HG03280 (cell line): ENCODE measurements around the gene ADAM10.
"Not testable (repeated sequence)": the region's sequence is repeated elsewhere in the genome, so short reads cannot be mapped to it uniquely, and the experiment has no call there.

ENCODE experiments used
- ATAC-seq: cut with Tn5 transposase; IDR thresholded peaks from one replicate; pipeline ENCODE4 v1.9.1; 2021; ENCODE audit warnings: mild to moderate bottlenecking, moderate library complexity; ENCODE audit not compliant: unreplicated experiment

ADAM10 gene

GRCh38 chr15:58677426-58677825 lies 72.1 kb downstream of the ADAM10 start:
- ATAC-seq, result no peak

- no peak for ATAC-seq
These were observed 72.7 kb downstream of the ADAM10 start for GRCh38 chr15:58676766-58677165.

GRCh38 chr15:58671186-58671585 lies 78.3 kb downstream of the ADAM10 start:
- no peak for ATAC-seq

GRCh38 chr15:58669108-58669507 lies 80.4 kb downstream of the ADAM10 start:
- ATAC-seq, result no peak

DNA sequence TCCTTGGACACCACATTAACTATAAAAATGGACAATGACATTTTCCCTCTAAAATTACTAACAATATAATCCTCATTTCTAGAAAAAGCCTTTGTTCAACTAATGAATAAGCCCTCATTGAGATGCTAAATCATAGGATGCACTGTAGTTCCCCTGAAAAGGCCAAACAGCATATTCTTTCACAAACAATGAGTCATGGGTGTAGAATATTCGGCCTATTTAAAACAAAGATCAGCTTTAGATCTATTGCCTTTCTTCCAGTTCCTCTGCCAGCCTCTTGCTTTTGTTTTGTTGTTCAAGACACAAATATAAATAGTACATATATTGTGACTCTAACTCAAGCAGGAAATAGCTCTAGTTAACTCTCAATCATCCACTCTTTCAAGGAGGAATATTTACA lies 82.5 kb downstream of the ADAM10 start:
- ATAC-seq, result no peak

DNA sequence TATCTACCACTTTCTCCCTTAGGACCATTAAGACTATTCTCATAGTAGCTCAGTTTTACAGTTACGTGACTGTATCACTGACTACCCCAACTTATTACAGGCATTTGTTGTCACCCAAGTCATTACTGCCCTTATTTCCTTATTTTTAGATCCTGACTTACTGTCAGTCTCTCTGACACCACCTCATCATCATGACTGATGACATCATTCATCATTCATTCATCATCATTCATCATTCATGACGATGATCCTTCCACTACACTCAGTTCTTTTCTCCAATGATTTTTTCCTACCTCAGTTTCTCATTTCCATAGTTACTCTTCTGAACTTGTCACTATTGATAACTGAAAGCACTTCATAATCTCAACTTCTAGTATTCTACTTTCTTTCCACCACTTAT lies 83.8 kb downstream of the ADAM10 start:
- no peak for ATAC-seq

DNA sequence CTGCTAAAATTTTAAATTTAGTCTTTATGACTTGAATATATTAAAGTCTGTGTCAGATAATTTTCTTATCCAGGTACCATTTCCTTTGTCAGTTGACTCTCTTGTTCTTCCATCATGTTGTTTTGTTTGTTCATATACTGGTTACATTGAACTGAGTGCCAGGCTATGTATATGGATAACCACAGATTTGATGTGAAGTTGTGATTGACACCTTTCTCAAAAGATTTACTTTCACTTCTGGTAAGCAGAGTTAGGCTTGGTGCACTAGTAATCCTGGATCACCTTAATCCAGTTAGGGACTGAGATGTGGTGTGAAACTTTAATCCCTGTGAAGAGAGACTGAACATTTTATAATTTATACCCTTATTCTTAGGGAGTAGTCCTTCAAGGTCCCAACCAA lies 99.4 kb downstream of the ADAM10 start:
- no peak for ATAC-seq

DNA sequence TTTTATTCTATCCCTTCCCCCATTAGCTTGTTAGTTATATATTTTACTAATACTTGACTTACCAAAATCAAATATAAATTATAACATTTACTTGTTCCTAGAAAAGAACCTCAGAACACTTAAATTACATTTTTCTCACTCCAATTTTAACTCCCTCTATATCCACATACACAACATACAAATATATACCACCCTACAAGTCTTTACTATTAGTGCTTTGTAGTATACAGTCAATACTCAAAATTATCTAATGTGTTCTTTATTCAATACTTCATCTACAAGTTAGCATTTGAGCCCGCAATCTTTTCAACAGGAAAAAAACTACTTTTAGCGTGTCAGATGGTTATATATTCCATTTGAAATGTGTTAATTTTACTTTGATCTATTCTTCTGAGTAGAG lies 100.3 kb downstream of the ADAM10 start:
- ATAC-seq, result no peak

GRCh38 chr15:58643996-58644395 lies 105.5 kb downstream of the ADAM10 start:
- ATAC-seq, result no peak

DNA sequence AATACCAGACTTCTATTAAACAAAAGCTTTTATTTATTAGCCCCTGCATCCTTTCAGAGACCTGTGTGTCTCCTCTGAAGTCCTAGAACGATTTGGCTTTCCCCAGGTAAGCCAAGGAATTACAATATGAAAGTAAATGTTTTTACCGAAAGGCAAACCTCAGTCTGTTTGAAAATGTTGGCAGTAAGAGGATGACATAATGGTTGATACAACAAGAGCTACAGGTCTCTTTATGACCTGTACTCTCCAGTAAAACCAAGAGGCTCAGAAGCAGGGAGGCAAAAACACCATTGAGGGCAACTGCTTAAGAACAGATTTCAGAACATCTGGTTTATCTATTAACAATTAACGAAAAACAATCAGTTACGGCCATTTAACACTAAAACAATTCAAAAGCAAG lies 107.8 kb downstream of the ADAM10 start:
- ATAC-seq, result no peak

DNA sequence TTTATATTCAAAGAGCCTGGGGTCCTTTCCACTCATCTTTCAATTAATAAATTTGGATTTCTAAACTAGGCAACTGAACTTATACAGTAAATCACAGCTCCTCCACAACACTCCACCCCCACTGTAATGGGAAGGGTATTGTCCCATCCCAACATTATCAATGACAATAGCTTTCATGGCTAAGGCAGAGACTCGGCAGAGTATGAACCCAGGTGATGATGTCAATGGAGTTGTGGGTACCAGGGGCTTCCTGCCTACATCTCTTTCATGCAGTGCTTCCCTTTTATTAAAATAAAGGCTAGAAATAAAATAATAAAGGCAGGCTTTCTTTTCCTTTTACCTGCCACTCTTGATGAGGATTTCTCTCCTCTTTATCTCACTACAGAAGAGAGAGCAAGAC lies 109.5 kb downstream of the ADAM10 start:
- ATAC-seq, result no peak

GRCh38 chr15:58639002-58639756 lies 110.3 kb downstream of the ADAM10 start:
- no peak for ATAC-seq

DNA sequence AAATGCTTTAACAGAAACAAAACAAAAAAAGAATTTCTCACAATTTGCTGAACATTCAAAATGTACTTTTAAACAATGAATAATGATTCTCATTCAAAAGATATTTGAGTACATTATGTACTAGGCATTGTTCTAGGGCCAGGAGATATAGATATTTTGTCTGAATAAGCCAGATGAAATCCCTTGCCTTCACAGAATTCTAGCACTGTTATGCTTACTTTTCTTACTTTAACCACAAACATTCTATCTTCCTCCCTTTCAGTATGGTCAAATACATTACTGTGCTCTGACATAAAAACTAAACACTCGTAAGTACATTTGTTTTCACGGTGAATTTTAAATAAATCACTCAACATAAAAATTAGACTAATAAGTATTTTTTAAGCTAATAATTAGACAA lies 116.7 kb downstream of the ADAM10 start:
- ATAC-seq, result no peak

DNA sequence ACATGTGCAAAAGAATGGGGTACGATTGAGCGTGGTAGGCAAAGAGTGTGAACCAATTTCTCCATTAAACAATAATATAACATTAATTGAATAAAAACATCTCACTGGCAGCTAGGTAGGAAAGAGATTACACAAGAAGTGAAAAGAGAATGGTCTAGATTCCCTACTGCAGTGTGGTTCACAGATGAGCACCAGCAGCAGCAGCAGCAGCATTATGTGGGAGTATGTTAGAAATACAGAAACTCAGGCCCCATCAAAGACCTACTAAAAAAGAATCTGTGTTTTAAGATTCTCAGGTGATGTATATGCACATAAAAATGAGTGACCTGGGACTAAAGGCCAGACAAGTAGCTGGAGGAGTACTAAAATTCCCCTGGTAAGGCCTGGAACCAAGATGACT lies 118.2 kb downstream of the ADAM10 start:
- ATAC-seq, result no peak

DNA sequence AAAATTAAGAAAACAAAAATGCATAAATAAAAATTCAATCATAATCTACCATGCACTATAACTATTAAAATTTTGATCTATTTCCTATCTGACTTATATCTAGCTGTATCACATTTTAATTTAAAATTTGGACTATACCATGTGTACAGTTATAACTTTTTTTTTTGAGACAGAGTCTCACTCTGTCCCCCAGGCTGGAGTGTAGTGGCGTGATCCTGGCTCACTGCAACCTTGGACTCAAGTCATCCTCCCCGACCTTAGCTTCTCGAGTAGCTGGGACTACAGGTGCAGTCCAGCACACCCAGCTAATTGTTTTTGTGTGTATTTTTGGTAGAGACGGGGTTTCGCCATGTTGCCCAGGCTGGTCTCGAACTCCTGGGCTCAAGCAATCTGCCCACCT lies 119.9 kb downstream of the ADAM10 start:
- ATAC-seq, result no peak

DNA sequence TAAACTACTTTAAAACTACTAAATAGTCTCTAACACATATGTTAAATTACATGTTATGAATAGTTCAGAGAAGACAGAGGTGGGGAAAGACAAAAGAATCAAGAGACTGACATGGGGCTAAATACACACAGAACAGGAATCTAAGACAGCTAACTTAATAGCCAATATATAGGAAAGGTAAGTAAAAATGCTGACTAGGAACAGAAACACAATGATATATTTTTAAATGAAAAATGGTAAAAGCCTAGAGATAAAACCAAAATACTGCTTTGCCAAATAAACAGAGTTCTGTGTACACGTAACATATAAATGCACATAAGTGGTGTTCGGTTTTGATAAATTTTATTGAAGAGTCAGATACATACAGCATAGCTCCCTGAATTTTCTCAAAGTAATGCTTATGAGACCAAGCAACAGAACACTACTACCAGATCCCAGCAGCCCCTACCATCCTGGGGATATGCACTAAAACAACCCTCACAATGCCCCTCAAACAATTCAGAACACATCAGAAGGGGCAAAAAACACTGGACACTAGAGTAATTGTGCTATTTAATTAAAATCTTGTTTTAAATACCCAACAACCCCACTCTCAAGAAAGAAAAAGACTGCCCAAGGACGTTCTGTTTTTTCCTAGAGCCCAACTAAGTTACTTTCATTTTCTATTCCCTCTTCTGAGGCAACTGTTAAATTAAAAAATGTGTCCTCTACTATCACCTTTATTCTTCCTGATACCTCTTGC lies 121.1 kb downstream of the ADAM10 start:
- ATAC-seq, result no peak

DNA sequence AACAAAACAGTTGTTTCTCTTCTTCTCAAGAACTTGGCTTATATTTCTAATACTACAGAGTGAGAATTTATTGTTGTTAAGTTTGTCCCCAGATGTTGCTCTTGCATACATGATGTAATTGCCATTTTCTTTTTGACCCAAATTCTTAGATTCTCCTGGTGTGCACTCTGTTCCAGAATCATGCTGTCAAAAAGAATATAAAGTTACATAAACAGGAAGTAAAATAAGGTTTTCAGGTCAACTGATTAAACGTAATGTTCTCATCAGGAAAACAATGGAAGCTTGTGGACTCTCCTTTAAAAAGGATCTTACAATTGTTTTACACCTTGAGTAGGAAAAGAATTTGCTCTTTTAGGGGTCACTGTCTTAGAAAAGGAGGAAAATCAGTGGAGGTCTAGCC lies 121.8 kb downstream of the ADAM10 start:
- ATAC-seq, result no peak

DNA sequence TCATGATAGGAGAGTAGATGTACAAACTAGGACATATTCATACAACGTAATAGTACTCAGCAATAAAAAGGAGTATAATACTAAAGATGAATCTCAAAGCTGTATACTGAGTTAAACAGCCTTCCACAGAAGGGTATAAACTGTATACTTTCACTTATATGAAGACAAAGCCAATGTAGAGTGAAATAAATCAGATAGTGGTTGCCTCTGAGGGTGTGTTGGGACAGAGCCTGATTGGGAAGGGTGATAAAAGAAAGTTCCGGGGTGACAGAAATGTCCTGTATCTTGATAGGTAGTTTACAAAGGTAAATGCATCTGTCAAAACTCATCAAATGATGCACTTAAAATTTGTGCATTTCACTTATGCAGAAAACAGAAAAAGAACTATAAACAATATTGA lies 122.5 kb downstream of the ADAM10 start:
- ATAC-seq, result no peak

GRCh38 chr15:58626378-58626777 lies 123.1 kb downstream of the ADAM10 start:
- no peak for ATAC-seq

DNA sequence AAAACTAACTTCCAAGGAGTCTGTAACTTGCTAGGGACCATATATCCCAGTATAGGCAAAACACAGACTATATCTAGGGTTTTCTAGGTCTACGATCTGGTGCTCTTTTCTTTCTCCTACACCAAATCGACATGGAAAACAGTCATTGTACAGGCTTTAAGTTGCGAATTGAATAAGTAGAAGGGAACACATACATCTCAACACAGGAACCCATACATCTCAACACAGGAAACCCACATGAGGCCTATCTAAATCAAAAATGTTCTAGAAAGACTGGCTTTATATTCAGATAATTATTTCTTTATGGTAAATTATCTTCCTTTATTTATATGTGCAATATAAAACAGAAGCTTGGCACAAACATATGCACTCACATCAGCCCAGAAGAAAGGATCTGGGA lies 126.6 kb downstream of the ADAM10 start:
- ATAC-seq, result no peak

GRCh38 chr15:58620268-58620667 lies 129.2 kb downstream of the ADAM10 start:
- not testable (repeated sequence) for ATAC-seq

GRCh38 chr15:58616171-58616570 lies 133.3 kb downstream of the ADAM10 start:
- ATAC-seq, result no peak
